Endothelial cell (in vitro differentiated cells): ENCODE measurements around the gene RPTOR. TPM values are rescaled to one million over a fixed set of nuclear protein-coding genes. Genes with fewer than 3 reads are reported as not detected.

Experiments used
- DNase-seq: peaks from one replicate; pipeline ENCODE4 v3.0.0; 2021; ENCODE audit warnings: low spot score
- H3K27ac Mint-ChIP-seq: one replicate; pipeline ENCODE4 v1.8.0; 2021; ENCODE audit warnings: mixed read lengths, inconsistent platforms; ENCODE audit not compliant: unreplicated experiment
- H3K27me3 Mint-ChIP-seq: one replicate; pipeline ENCODE4 v1.8.0; 2021; ENCODE audit warnings: mild to moderate bottlenecking, moderate library complexity, mixed read lengths, inconsistent platforms; ENCODE audit not compliant: unreplicated experiment
- H3K36me3 Mint-ChIP-seq: one replicate; pipeline ENCODE4 v1.8.0; 2021; ENCODE audit warnings: mild to moderate bottlenecking, low read depth, mixed read lengths, inconsistent platforms; ENCODE audit not compliant: unreplicated experiment
- H3K4me1 Mint-ChIP-seq: one replicate; pipeline ENCODE4 v1.8.0; 2021; ENCODE audit warnings: mild to moderate bottlenecking, mixed read lengths, inconsistent platforms; ENCODE audit not compliant: unreplicated experiment
- H3K4me3 Mint-ChIP-seq: one replicate; pipeline ENCODE4 v1.8.0; 2021; ENCODE audit warnings: mild to moderate bottlenecking, mixed read lengths, inconsistent platforms; ENCODE audit not compliant: unreplicated experiment
- H3K9me3 Mint-ChIP-seq: one replicate; pipeline ENCODE4 v1.8.0; 2021; ENCODE audit warnings: mixed read lengths, inconsistent platforms; ENCODE audit not compliant: unreplicated experiment
- CTCF ChIP-seq: fragments of 200-600 bp; sonication (generic); IDR thresholded peaks from one replicate; pipeline ENCODE4 v1.5.0; 2021; ENCODE audit warnings: antibody characterized with exemption; ENCODE audit not compliant: unreplicated experiment
- total RNA-seq: library from RNA; stranded (reverse); fragmentation: NEBNext Ultra II Directional; extraction: Animal tissue kit (Norgen Biotek cat#: 25700); gene quantifications from one replicate; pipeline ENCODE4 v1.2.1, GENCODE V29; 2021; ENCODE audit not compliant: unreplicated experiment

The RPTOR gene
- total RNA-seq, 1 donor from 2014 or later = 36.7 TPM

DNA sequence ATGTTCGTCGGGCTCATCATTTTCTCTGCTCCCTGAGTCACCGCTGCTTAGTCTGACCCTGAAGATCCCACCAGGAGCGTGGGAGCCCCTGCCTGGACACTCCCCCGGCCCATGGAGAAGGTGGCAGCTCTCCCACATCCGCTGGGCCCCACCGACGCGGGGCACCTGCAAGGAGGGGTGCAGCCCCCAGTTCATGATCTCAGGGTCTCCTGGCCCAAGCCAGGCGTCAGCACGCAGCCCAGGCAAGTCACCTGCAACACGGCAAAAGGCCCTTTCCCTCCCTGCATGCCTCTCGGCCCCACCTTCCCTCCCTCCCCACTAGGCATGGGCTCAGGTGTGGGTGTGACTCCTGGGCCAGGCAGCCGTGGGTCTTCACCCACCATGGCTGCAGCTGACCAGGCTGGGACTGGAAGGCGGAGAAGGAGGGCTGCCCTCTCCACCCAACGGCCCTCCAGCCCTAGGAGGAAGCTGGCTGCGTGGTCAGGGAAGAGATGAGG is 437.3 kb downstream of the RPTOR start:
- DNase-seq = no peak
- Mint-ChIP-seq H3K4me1 (peaks cover 5% of the 10 kb centered on the region), H3K9me3 (no peaks in the 10 kb centered on the region), H3K27me3 (peaks cover 3% of the 10 kb centered on the region), H3K27ac (no peak overlapping the region), H3K4me3 (no peak overlapping the region), H3K36me3 (no peaks in the 10 kb centered on the region)
- TF ChIP-seq CTCF = no peak

DNA sequence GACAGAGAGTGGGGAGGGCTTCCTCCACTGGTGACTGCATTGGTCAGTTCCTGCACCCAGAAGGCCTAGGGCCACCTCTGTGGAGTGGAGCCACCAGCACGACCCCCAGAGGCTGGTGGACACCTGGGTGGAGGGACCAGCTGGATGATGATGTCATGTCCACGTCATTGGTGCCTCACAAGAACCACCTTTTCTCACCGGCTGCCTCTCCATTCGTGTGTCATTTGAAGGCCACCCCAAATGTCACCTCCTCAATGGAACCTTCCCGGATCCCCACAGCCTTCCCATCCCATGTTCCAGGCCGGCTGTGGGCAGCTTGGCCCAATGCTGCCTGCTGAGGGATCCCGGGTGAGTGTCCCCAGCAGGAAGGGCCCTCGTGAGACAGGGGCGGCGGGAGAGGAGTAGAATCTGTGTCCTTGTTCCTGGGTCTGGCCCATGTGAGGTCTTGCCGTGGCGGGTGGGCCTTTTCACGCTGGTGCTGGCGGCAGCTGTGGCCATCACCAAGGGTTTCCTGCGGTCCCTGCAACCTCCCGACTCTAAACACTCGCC is 437.9 kb downstream of the RPTOR start:
- no peak for DNase-seq
- Mint-ChIP-seq H3K4me1 (peaks cover 5% of the 10 kb centered on the region), H3K4me3 (peak overlapping the region; percentile 59), H3K9me3 (no peaks in the 10 kb centered on the region), H3K36me3 (no peaks in the 10 kb centered on the region), H3K27me3 (peaks cover 3% of the 10 kb centered on the region), H3K27ac (no peak overlapping the region)
- TF ChIP-seq CTCF = no peak

DNA sequence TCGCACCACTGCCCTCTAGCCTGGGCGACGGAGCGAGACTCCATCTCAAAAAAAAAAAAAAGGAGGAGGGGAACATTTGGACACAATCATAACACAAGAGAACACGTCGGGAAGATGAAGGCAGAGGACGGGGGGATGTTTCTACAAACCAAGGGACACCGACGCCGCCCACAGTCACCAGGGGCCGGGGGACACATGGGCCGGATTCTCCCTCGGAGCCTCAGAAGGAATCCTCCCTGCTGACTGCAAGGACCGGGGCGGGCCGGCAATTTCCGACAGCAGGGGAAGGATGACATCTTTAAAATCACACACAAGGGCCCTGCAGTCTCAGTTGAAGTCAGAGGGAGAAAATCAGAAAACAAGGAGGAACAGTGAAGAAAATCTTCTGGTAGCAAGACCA is 438.9 kb downstream of the RPTOR start:
- peaks cover 3% of the 10 kb centered on the region for H3K27me3 Mint-ChIP-seq
- no peak overlapping the region for H3K4me3 Mint-ChIP-seq
- no peak for DNase-seq
- no peak overlapping the region for H3K27ac Mint-ChIP-seq
- TF ChIP-seq CTCF = no peak
- no peaks in the 10 kb centered on the region for H3K9me3 Mint-ChIP-seq
- no peaks in the 10 kb centered on the region for H3K36me3 Mint-ChIP-seq
- H3K4me1 Mint-ChIP-seq = peaks cover 5% of the 10 kb centered on the region

DNA sequence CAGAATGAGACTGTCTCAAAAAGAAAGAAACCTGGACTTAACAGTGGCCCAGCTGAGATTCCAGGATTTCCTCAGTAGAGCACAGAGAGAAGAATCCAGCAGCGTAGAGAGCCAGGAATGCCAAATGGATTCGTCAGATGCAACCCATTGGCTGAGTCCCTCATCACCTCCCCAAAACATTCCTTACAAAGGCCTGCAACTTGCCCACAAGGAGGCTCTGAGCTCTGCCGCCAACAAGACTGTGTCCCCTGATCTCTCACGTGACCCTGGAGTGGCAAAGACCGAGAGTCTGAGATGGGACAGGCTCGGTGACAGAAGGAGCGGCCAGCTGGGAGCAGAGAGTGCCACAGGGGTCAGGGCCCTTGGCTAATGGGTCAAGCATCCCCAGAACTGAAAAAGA is 440.1 kb downstream of the RPTOR start:
- DNase-seq = no peak
- Mint-ChIP-seq H3K27me3 (peaks cover 3% of the 10 kb centered on the region), H3K9me3 (no peaks in the 10 kb centered on the region), H3K27ac (no peak overlapping the region), H3K36me3 (no peaks in the 10 kb centered on the region), H3K4me1 (peaks cover 5% of the 10 kb centered on the region), H3K4me3 (no peak overlapping the region)
- no peak for TF ChIP-seq CTCF

- Mint-ChIP-seq H3K27ac (no peak overlapping the region), H3K4me1 (no peaks in the 10 kb centered on the region), H3K4me3 (no peak overlapping the region), H3K27me3 (peaks cover 7% of the 10 kb centered on the region), H3K9me3 (no peaks in the 10 kb centered on the region), H3K36me3 (no peaks in the 10 kb centered on the region)
- no peak for TF ChIP-seq CTCF
- DNase-seq = no peak
These were observed 441.4 kb downstream of the RPTOR start for GRCh38 chr17:80986046-80986445.
